Activated T-helper 1 cell treated with anti-CD3 and anti-CD28 coated beads, Interleukin-12 subunit alpha, Interleukin-12 subunit beta, Interleukin-2, Interleukin-4 antibody, amounts not matched to agents 30 ng/mL and 10 ng/mL and 1 ng/mL, durations not matched to agents 14 hours and 24 hours and 36 hours (primary cell): ENCODE measurements around the gene DOK7. TPM values are rescaled to one million over a fixed set of nuclear protein-coding genes. Genes with fewer than 3 reads are reported as not detected.

Experiments used
- DNase-seq: peaks from one replicate; pipeline ENCODE4 v3.0.0; 2021; ENCODE audit warnings: low spot score
- H3K27ac Mint-ChIP-seq: one replicate; pipeline ENCODE4 v1.8.0; 2021; ENCODE audit warnings: mild to moderate bottlenecking, mixed read lengths
- H3K27me3 Mint-ChIP-seq: one replicate; pipeline ENCODE4 v1.8.0; 2022; ENCODE audit warnings: mild to moderate bottlenecking, moderate library complexity, mixed read lengths; ENCODE audit not compliant: insufficient read depth
- H3K36me3 Mint-ChIP-seq: one replicate; pipeline ENCODE4 v1.8.0; 2021; ENCODE audit warnings: low read depth, mixed read lengths
- H3K4me1 Mint-ChIP-seq: one replicate; pipeline ENCODE4 v1.8.0; 2021; ENCODE audit warnings: low read depth, mixed read lengths
- H3K4me3 Mint-ChIP-seq: one replicate; pipeline ENCODE4 v1.8.0; 2021; ENCODE audit warnings: mild to moderate bottlenecking, moderate library complexity, mixed read lengths
- H3K9me3 Mint-ChIP-seq: one replicate; pipeline ENCODE4 v1.8.0; 2021; ENCODE audit warnings: mixed read lengths
- intact Hi-C: fragments of 100-400 bp; cut with micrococcal nuclease; formaldehyde crosslinking; loops from one replicate; pipeline ENCODE4 v1.15.1; 2024
- total RNA-seq: library from RNA; stranded (reverse); gene quantifications from 2 replicates; pipeline ENCODE4 v1.2.3, GENCODE V29; 2022

Gene DOK7
- total RNA-seq, 1 donor from 2014 or later = not detected

GRCh38 chr4:3513807-3514206 is 50.7 kb downstream of the DOK7 start:
- H3K4me3 Mint-ChIP-seq = no peak overlapping the region
- H3K4me1 Mint-ChIP-seq = no peaks in the 10 kb centered on the region
- H3K27ac Mint-ChIP-seq = no peak overlapping the region
- DNase-seq = no peak
- intact Hi-C loops = no loop called here
- H3K27me3 Mint-ChIP-seq = no peaks in the 10 kb centered on the region
- H3K36me3 Mint-ChIP-seq = peaks cover 51% of the 10 kb centered on the region
- peaks cover 6% of the 10 kb centered on the region for H3K9me3 Mint-ChIP-seq

DNA sequence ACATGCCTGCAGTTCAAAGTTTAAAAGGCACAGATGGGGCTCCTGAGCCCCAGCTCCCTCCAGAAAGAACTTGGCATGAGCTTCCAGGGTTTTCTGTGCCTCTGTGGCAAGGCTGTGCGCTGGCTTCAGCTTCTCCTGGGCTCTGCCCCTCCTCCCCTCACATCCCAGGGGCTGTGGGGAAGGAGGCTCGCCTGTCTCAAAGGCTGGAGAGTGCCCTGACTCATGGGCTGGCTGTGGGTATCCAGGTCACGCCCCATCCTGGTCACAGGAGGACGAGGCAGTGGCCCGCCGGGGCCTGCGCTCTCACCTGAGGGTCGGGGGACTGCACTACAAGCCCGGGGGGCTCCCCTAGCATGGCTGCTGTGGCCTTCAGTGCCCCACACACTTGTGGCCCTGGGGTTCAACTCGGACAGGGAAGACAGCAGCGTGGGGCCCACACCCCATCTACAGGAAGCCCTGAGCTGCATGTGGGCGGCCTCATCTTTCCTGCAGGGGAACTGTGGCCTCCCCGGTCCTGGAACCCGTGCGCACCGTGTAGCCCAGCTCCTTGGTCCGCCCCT is 51.2 kb downstream of the DOK7 start:
- peaks cover 6% of the 10 kb centered on the region for H3K9me3 Mint-ChIP-seq
- intact Hi-C loops = no loop called here
- no peaks in the 10 kb centered on the region for H3K27me3 Mint-ChIP-seq
- H3K27ac Mint-ChIP-seq = no peak overlapping the region
- no peak overlapping the region for H3K4me3 Mint-ChIP-seq
- peaks cover 50% of the 10 kb centered on the region for H3K36me3 Mint-ChIP-seq
- H3K4me1 Mint-ChIP-seq = no peaks in the 10 kb centered on the region
- DNase-seq = no peak

GRCh38 chr4:3514806-3515501 is 51.8 kb downstream of the DOK7 start:
- no peaks in the 10 kb centered on the region for H3K27me3 Mint-ChIP-seq
- H3K4me1 Mint-ChIP-seq = no peaks in the 10 kb centered on the region
- H3K36me3 Mint-ChIP-seq = peaks cover 49% of the 10 kb centered on the region
- no peak overlapping the region for H3K27ac Mint-ChIP-seq
- no peak overlapping the region for H3K4me3 Mint-ChIP-seq
- intact Hi-C loops = no loop called here
- peaks cover 6% of the 10 kb centered on the region for H3K9me3 Mint-ChIP-seq
- DNase-seq = no peak

DNA sequence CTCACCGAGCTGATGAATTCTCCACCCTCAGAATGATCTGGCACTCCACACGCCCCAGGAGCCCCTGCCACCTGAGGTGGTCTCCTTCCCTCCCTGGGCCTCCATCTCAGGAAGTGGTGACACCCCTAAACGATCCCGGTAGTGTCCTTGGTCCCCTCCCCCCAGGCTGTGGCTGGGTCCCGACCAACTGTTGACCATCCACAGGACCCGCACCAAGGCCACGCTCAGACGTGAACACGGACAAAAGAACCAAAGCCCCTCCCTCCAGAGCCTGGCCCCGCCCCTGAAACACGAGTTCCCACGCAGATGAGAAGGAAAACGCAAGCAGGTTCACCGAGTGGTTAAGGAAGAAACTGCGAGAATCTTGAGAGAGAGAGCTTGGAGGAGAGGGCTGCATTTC is 52.5 kb downstream of the DOK7 start:
- H3K9me3 Mint-ChIP-seq = peaks cover 6% of the 10 kb centered on the region
- DNase-seq = no peak
- no peaks in the 10 kb centered on the region for H3K27me3 Mint-ChIP-seq
- peaks cover 42% of the 10 kb centered on the region for H3K36me3 Mint-ChIP-seq
- no peaks in the 10 kb centered on the region for H3K4me1 Mint-ChIP-seq
- H3K27ac Mint-ChIP-seq = no peak overlapping the region
- intact Hi-C loops = no loop called here
- H3K4me3 Mint-ChIP-seq = no peak overlapping the region

DNA sequence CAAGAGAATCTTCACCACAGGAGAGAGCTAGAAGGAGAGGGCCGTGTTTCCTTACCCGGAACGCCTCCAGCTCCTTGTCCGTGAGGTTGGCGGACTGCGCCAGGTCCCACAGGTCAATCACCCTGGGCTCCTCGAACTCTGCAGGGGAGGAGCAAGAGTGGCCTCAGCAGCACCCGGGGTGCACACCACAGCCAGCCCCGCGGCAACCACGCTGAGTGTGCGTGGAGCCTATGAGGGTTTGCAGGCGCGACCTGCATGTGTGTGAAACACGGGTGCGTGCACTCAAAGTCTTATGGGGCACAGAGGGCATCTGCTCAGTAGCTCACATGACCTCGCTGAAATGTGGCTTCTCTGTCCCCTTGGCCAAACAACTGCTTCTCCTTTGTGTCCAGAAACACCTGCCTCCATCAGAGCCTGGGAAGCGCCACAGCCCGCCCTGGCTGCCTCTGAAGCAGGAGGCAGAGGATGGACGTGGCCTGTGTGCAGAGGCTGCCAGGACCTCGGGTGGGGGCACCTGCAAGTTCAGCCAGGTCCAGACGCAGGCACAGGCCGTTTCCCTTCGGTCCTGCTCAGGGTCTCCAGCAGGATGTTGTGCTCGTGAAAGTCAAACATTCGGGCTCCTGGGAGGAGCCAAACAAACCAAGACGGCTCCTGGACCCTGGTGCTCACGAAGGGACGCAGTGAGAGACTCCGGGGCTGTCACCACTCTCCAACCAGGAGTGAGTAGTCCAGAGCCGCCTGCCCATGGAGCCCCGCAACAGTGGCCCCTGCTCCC is 53.1 kb downstream of the DOK7 start:
- no peak for DNase-seq
- no peaks in the 10 kb centered on the region for H3K4me1 Mint-ChIP-seq
- intact Hi-C loops = no loop called here
- H3K27me3 Mint-ChIP-seq = no peaks in the 10 kb centered on the region
- H3K36me3 Mint-ChIP-seq = peaks cover 36% of the 10 kb centered on the region
- H3K9me3 Mint-ChIP-seq = peaks cover under 1% of the 10 kb centered on the region
- no peak overlapping the region for H3K4me3 Mint-ChIP-seq
- H3K27ac Mint-ChIP-seq = no peak overlapping the region

DNA sequence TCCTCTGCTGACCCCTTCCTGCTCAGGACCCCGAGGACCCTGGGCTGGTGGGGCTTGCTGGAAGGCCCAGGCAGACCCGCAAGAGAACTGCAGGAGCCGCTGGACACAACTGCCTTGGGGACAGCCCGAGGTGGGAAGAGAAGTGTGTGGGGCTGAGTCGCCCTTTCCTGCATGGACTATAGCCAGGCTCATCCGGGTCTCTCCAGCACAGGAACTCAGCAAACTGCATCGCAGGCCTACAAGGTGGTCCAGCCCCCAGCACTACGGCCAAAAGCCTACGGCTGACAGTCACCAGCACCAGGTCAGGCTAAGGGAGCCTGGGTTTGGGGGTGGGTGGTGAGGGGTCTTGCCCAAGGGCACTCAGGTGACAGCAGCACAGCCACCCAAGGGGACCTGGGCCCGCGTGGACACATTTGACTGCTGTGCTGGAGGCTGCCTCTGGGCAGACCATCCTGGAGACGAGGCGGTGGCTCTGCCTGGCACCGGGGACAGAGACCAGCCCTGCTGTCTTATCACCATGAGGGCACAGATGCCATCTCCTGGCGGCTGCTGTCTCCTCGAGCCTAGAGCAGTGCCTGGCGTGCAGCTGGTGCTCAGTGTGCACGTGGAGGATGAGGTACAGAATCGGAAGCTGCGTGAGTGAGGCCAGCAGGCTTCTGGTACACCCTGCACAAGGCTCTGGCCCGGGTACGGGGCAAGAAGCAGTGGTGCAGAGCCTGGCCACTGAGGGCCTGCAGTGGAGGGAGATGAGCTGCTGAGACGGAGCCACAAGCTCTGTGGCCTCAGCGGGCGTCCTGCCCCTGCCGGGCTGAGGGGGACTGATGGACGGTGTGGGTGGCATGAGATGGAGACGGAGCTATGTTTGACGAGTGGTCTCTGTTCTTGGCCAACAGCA is 54.0 kb downstream of the DOK7 start:
- Mint-ChIP-seq H3K9me3 (no peaks in the 10 kb centered on the region), H3K27me3 (no peaks in the 10 kb centered on the region), H3K4me3 (no peak overlapping the region), H3K4me1 (no peaks in the 10 kb centered on the region), H3K36me3 (peaks cover 37% of the 10 kb centered on the region), H3K27ac (no peak overlapping the region)
- intact Hi-C loops = no loop called here
- no peak for DNase-seq

DNA sequence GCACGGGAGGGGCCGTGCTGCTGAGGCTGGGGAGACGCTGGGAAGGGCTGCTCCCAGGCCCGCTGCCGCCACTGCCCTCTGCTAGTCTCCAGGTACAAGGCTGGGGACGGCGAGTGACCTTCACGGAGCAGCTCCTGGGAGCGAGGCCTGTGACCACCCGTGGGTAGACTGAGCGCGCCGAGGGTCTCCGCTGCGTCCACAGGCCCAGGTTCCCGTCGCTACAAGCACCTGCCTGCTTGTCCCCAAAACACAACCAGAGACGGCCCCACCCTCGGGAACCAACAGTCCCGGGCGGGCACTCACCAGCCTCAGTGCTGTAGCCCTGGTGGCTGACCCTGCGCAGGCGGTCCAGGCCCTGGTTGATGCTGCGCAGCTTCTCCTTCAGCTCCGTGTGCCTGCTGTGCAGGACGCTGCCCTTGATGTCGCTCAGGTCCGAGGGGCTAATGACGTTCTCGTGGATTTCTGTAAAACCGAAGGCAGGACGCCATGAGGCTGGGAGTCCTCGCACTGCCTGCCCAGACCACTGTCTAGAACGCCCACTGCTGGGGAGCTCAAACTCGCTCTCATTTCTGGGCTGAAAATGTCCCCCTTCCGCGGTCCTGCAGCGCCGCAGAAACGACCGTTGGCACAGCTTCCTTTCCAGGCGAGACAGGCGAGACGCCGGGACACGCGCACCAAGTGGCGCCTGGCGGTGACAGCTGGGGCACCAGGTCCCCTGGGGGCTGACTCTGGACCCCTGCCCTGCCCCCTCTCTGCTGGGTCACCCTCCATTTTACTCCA is 54.8 kb downstream of the DOK7 start:
- peaks cover 30% of the 10 kb centered on the region for H3K36me3 Mint-ChIP-seq
- H3K9me3 Mint-ChIP-seq = no peaks in the 10 kb centered on the region
- no peaks in the 10 kb centered on the region for H3K4me1 Mint-ChIP-seq
- DNase-seq = no peak
- H3K27ac Mint-ChIP-seq = no peak overlapping the region
- no peaks in the 10 kb centered on the region for H3K27me3 Mint-ChIP-seq
- intact Hi-C loops = no loop called here
- no peak overlapping the region for H3K4me3 Mint-ChIP-seq

DNA sequence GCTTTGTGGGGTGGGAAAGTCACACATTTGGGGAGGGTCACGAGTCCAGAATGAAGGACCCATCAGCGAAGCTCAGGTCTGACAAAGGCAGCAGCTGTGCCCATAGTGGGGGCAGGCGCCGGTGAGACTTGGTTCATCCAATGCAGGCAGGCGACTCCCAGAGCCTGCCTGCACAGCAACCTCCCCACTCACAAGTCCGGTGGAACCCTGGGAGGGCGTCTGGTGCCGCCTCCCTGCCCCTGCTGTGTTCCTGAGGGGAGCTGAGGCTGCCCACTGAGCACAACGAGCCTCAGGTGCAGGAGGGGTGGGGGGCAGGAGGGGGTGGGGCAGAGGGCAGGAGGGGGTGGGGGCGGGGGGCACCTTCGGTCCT is 55.4 kb downstream of the DOK7 start:
- H3K27ac Mint-ChIP-seq = no peak overlapping the region
- intact Hi-C loops = no loop called here
- H3K4me3 Mint-ChIP-seq = no peak overlapping the region
- no peak for DNase-seq
- no peaks in the 10 kb centered on the region for H3K9me3 Mint-ChIP-seq
- no peaks in the 10 kb centered on the region for H3K4me1 Mint-ChIP-seq
- H3K36me3 Mint-ChIP-seq = peaks cover 25% of the 10 kb centered on the region
- H3K27me3 Mint-ChIP-seq = no peaks in the 10 kb centered on the region

GRCh38 chr4:3518941-3519340 is 55.8 kb downstream of the DOK7 start:
- Mint-ChIP-seq H3K4me3 (no peak overlapping the region), H3K27ac (no peak overlapping the region), H3K4me1 (no peaks in the 10 kb centered on the region), H3K9me3 (no peaks in the 10 kb centered on the region), H3K36me3 (peaks cover 20% of the 10 kb centered on the region), H3K27me3 (no peaks in the 10 kb centered on the region)
- intact Hi-C loops = no loop called here
- no peak for DNase-seq

- no peak overlapping the region for H3K4me3 Mint-ChIP-seq
- no peak overlapping the region for H3K27ac Mint-ChIP-seq
- no peak for DNase-seq
- H3K4me1 Mint-ChIP-seq = no peaks in the 10 kb centered on the region
- intact Hi-C loops = no loop called here
- no peaks in the 10 kb centered on the region for H3K9me3 Mint-ChIP-seq
- peaks cover 19% of the 10 kb centered on the region for H3K36me3 Mint-ChIP-seq
- no peaks in the 10 kb centered on the region for H3K27me3 Mint-ChIP-seq
Measured at GRCh38 chr4:3519468-3520264, 56.6 kb downstream of the DOK7 start.

DNA sequence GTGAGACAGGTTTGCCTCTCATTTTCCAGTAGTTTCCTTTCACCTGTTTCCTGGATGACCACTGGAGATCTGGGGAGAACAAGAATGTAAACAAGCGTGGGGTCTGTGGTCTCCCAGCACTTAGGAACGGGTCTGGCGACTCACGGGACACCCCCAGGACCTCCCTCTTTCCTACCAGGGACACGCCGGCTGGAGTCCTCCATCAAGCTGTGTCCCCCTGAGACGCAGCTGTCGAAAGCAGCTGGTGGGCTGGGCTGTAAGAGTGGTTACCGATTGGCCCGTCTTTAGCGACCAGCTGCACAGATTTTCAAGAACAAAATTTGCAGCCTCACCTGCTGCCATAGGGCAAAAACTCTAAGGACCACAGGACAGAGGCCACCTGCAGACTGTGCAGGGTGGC is 57.2 kb downstream of the DOK7 start:
- Mint-ChIP-seq H3K36me3 (peaks cover 17% of the 10 kb centered on the region), H3K27me3 (no peaks in the 10 kb centered on the region), H3K9me3 (no peaks in the 10 kb centered on the region), H3K27ac (no peak overlapping the region), H3K4me3 (no peak overlapping the region), H3K4me1 (no peaks in the 10 kb centered on the region)
- DNase-seq = no peak
- intact Hi-C loops = no loop called here
